ENCODE results near the gene CCDC106.
A peak's percentile ranks its signal among the peaks of the same experiment; 100 is the strongest.

The CCDC106 gene

DNA sequence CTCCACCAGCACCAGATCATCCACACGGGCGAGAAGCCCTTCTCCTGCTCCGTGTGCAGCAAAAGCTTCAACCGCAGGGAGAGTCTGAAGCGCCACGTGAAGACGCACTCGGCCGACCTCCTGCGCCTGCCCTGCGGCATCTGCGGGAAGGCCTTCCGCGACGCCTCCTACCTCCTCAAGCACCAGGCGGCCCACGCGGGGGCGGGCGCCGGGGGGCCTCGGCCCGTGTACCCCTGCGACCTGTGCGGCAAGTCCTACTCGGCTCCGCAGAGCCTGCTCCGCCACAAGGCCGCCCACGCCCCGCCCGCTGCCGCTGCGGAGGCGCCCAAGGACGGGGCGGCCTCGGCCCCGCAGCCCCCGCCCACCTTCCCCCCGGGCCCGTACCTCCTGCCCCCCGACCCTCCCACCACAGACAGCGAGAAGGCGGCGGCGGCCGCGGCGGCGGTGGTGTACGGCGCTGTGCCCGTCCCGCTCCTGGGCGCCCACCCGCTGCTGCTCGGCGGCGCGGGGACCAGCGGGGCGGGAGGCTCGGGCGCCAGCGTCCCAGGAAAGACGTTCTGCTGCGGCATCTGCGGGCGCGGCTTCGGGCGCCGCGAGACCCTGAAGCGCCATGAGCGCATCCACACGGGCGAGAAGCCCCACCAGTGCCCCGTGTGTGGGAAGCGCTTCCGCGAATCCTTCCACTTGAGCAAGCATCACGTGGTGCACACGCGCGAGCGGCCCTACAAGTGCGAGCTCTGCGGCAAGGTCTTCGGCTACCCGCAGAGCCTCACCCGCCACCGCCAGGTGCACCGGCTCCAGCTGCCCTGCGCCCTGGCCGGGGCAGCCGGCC lies 33.1 kb upstream of the CCDC106 start:
- DNase-seq, result no peak

DNA sequence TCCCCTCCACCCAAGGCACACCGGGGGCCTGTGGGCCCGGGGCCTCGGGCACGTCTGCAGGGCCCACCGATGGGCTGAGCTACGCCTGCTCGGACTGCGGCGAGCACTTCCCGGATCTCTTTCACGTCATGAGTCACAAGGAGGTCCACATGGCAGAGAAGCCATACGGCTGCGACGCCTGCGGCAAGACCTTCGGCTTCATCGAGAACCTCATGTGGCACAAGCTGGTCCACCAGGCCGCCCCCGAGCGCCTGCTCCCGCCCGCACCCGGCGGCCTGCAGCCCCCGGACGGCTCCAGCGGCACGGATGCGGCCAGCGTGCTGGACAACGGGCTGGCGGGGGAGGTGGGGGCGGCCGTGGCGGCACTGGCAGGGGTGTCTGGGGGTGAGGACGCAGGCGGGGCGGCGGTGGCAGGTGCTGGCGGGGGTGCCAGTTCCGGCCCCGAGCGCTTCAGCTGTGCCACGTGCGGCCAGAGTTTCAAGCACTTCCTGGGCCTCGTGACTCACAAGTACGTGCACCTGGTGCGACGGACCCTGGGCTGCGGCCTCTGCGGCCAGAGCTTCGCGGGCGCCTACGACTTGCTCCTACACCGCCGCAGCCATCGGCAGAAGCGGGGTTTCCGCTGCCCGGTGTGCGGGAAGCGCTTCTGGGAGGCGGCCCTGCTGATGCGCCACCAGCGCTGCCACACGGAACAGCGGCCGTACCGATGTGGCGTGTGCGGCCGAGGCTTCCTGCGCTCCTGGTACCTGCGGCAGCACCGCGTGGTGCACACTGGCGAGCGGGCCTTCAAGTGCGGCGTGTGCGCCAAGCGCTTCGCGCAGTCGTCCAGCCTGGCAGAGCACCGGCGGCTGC lies 32.2 kb upstream of the CCDC106 start:
- no peak for DNase-seq

DNA sequence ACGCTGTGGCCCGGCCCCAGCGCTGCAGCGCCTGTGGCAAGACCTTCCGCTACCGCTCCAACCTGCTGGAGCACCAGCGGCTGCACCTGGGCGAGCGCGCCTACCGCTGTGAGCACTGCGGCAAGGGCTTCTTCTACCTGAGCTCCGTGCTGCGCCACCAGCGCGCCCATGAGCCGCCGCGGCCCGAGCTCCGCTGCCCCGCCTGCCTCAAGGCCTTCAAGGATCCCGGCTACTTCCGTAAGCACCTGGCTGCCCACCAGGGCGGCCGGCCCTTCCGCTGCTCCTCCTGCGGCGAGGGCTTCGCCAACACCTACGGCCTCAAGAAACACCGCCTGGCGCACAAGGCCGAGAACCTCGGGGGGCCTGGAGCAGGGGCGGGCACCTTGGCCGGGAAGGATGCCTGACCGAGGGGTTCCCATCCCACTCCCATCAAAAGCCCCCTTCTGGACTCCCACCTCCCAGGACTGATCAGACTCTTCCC lies 31.6 kb upstream of the CCDC106 start:
- DNase-seq, result no peak

DNA sequence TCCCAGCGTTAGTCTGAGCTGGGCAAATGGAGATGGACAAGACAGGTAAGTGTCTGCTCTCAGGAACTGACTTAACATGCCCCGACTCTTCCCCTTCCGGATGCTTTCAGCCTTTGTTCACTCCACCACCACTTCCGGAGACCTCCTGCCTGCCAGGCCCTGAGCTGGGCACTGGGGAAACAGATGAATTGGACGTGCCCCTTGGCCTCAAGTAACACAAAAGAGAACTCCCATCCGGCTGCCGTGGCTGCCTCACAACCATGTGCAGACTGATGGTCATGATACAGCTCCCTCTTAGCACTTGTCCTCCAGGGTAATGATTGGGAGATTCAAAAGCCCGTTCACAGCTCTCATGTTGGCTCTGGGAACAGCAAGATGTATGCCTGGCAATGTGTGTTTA lies 30.6 kb upstream of the CCDC106 start:
- no peak for DNase-seq

DNA sequence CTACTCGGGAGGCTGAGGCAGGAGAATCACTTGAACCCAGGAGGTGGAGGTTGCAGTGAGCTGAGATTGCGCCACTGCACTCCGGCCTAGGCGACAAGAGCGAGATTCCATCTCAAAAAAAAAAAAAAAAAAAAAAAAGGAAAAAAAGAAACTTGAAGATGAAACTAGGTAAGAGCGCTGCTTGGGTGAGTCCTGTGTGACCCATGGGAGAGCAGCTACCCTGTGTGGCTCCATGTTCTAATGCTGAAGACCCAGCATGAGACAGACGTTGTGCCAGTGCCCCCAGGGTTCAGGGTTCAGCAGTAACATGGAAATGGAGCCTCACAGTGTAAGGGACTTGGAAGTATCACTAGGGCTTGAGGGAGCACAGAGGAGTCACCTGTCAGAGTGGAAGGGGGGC lies 29.6 kb upstream of the CCDC106 start:
- no peak for DNase-seq

DNA sequence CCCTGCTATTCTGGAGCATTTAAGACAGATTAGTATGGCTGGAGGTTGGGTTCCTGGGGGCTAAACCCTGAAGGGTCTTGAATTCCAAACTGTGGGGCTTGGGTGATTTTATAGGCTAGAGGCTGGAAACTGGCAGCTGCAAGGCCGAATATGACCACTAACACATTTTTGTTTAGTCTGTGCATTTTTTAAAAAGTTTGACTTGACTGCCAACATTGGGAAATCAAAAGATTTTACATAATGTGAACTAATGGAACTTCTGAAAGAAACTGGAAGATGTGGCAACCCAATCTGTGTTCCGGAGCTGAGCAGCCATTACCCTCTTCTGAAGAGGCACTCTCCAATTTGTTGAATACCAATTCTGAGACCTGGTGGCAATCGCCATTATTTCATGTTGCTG lies 28.7 kb upstream of the CCDC106 start:
- DNase-seq, result no peak

DNA sequence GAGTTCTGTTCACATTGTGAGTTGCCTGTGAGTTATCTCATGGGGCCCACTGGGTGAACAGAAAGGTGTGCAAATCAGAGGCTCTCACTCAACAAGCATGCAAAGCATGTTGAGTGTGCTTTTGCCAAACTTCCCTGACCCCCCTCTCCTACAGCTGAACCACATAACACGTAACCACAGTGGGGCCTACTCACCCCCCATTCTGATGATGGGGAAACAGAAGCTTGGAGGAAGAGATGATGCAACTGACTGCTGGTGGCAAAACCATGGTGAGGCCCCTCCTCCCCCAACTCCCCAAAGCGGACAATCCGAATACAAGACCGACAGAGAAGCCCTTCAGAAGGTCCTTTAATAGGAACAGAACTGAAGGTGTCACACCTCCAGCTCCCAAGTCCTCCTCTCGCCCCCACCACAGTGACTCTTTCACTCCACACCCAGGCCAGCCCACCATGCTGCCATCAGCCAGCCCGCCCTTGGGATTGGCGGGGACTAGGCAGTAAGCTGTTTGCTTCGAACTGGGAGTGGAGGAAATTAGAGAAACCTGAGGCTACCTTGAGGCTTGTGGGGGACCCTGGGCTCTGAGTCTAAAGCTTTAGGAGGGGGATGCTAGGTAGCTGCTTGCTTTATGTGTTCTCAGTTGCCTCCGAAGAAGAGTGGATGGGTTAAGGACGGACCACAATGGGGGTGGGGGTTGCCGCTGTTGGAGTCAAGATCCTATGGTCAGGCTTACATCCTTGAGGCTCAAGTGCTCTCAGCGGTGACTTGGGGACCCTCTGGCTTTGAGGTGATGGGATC lies 27.4 kb upstream of the CCDC106 start:
- no peak for DNase-seq

DNA sequence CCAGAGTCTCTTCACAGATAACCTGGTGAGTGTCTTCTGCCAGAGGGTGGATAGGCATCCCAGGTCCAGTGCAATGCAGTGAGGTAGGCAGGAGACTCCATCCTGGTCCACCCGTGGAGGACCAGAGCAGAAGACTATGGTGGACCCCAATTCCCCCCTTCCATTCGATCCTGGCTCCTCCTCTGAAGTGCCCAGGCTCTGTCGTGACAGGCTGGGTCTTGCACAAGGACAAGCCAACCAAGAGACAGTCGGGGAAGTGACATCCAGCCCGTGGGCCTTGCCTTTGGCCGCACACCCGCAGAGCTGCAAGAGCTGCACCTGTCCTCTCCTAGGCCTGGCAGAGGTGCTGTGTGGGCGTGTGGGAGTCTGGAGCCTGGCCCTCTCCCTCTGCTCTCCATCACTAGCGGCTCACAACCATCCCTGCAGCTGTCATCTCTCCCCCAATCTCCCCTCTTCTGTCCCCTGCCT lies 26.8 kb upstream of the CCDC106 start:
- no peak for DNase-seq

DNA sequence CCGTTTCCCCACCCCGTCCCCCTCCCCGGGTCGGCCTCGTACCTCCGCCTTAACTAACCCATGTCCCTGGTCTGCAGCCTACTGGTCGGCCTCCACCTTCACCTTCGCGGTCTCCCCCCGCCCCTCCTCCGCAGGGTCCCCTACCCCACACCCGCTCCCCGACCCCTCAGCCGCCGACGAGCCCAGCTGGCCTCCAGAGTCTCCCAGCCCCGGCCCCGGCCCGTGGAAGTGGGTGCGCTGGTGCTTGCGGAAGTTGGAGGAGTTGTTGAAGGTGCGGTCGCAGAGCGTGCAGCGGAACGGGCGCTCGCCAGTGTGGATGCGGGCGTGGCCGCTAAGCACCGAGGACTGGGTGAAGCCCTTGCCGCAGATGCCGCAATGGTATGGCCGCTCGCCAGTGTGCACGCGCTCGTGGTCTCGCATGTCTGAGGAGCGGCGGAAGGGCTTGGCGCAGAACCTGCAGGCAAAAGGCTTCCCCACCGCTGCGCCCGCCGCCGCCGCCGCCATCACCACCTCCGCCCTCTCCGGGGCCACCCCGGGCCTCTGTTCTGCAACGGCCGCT lies 26.3 kb upstream of the CCDC106 start:
- no peak for DNase-seq

DNA sequence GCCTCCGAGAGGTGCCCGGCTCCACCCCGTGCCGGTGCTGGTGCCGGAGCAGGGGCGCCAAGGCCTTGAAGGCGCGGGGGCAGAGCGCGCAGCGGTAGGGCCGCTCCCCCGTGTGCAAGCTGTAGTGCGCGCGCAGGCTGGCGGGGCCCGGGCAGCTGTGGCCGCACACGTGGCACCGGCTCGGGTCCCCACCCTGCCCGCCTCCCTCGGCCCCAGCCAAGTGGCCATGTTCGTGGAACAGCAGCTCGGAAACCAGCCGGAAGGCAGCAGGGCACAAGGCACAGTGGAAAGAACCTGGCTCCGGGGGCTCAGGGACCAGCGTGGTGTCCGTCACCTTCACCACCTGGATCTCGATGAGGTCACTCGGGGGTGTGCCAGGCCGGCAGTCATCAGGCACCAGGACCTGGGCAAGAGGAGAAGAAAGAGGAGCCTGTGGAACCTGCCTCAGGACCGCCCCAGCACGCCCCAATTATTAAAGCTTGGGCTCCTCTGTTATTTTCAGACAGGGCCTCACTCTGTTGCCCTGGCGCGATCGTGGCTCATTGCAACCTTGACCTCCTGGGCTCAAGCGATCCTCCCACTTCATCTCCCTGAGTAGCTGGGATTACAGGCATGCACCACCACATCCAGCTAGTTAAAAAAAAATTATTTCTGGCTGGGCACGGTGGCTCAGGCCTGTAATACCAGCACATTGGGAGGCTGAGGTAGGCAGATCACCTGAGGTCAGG lies 25.6 kb upstream of the CCDC106 start:
- DNase-seq, result no peak

DNA sequence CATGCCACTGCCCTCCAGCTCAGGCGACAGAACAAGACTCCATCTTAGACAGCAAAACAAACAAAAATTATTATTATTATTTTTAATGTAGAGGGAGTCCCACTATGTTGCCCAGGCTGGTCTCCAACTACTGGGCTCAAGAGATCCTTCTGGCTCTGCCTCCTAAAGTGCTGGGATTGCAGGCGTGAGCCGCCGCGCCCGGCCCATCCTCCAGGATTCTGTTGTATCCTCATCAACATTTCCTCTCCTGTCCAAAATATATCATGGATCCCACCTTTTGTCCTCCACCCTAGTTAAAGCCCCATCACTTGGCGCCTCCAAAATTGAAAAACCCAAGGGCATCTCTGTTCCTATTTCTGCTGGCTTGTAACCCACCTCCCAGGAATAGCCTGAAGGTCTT lies 24.9 kb upstream of the CCDC106 start:
- DNase-seq, result no peak

DNA sequence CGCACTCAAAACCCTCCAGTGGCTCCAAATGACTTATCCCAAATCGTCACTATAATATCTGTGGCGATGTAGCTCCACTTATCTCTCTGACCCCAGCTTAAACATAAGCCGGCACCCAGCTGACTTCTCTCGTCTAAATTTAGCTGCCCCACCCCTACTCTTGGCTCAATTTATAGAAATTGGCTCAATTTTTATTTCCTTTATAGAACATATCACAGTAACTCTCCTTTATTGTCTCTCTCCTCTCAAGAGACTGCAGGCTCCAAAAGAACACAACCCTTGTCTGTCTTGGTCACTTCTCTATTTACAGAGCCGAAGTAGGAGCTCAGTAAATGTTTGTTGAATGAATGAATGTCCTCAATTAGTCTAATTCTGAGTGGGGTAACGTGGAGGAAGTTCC lies 24.5 kb upstream of the CCDC106 start:
- no peak for DNase-seq

DNA sequence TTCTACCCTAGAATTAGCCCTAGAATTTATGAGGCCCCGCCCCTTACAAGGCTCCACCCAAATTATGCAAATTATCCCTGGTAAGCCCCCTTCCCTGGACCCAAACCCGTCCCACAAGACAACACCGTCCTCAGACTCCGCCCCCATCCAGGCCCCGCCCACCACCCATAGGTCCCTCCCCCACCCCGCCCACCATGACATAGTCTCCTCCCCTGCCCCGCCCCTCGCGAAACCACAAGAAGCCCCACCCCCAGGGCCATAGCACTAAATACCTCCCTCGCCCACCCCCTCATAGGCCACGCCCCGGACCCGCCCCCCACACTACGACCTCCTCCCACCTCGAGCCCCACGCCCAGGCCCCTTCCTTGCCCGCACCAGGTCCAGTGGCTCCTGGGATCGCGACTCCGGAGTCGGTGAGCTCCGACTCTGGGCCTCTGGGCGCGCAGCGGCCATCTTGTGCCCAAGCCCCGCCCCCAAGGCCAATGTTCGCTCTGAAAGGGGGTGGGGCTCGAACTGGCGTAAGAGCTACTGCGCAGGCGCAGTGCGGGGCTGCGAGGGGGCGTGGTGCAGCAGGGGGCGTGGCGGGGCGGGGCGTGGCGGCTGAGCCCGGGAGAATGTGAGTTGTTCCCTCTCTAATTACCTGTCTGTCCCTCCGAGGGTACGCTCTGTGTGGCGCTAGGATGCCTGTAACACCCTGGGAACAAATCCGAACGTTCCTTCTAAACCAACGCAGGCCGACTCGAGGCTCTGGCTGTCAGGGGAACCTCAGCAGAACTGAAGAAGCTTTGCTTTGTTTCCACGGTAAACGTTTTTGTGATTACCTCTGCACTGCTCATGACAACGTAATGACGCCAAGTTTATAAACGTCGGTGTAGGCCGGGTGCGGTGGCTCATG lies 23.7 kb upstream of the CCDC106 start, which contains the start of gene ZNF784:
Gene ZNF784, minus strand, starts transcription at position 458 of the 895 bp plus-strand sequence. Its CDS starts 5 bp downstream, at position 453.
- DNase-seq, result peak; percentile 85

DNA sequence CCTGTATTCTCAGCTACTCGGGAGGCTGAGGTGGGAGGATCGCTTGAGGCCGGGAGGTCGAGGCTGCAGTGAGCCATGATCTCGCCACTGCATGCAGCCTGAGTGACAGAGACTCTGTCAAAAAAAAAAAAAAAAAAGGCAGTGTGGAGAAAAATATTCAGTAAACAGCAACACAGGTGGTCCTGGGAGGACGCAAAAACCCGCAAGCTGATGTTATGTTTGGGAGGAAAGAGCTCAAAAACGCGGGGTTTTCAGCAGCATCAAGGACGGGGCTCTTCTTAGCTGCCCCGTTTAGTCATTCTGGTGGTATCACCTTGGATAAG lies 23.0 kb upstream of the CCDC106 start:
- DNase-seq, result no peak

DNA sequence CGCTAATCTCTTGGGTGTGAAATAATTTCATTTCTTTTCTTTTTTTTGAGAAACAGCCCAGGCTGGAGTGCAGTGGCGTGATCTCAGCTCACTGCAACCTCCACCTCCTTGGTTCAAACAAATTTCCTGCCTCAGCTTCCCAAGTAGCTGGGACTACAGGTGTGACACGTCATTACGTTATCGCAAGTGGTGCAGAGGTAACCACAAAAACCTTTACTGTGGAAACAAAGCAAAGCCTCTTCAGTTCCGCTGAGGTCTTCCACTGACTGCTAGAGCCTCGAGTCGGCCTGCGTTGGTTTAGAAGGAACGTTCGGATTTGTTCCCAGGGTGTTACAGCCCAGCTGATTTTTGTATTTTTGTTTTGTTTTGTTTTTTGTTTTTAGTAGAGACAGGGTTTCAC lies 21.7 kb upstream of the CCDC106 start:
- no peak for DNase-seq

DNA sequence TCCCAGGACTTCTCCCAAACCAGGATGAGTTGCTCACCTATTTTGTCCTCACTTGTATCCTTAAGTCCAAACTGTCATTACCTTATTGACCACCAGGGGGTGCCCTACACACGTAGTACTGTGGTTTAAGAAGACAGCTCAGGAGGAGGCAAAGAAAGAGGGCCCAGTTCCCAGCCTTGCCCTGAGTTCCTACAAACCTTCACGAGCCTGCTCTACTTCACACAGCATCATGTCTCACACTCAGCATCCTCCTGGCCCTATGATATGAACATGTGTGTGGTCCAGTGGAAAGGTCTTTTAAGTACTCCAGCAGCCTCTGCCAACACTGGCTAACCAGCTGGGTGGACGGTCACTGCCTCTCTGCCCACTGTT lies 15.6 kb upstream of the CCDC106 start:
- DNase-seq, result peak; percentile 88

DNA sequence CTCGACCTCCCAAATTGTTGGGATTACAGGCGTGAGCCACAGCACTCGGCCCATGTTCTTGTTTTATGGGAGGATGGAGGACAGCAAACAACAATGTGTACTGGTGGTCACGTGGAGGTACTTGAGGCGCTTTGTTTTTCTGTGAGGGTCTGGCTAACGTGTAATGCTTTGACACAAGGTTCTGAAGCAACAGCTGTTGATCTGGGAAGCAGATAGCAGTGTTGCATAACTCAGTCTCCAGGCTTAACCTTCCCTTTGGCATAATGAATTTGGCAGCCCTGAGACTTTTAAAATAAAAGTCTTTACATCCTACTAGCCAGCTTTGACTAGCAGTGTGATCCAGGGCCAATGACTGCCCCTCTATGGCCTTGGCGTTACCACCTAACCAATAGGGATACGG lies 14.2 kb upstream of the CCDC106 start:
- DNase-seq, result no peak

DNA sequence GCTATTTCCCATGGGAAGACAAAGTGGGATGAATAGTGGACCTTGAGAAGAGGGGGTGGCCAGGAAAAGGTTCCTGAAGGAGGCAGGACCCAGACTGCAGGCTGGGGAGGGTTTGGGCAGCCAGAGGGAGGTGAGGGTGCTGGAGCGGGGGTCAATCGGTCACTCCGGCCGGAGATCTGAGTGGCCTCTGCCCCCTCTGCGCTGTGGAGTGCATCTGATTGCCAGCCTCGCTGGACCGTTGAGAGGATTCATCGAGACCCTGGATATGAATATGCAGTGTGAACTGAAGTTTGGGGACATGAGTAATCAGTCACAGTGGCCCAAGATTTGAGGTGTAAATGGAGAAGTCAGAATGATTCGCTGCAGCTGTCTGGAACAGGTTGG lies 12.7 kb upstream of the CCDC106 start:
- no peak for DNase-seq

DNA sequence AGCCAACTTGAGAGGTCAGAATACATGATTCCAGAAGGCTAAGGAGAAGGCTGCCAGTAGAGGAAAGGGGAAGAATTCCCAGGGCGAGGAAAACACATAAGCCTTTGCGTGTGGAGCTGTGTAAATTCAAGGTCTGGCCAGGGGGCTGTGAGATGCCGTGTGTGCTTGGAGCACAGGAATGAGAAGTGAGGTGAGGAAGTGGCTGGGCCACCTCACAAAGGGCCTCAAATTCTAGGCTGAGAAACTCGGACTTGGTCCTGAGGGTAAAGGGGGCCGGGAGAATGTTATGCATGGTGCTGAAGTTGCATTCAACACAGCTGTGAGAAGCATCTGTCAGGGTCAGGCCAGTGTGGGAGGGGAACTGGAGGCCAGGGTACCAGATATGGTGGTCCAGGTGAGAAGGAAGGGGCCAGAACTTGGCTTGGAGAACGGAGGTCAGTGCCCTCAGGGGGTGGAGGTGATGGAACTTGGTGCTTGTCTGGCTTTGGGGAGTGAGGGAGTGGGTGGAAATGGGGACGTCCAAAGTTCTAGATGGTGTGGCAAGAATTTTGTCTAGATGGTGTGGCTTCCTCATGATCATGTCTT lies 12.1 kb upstream of the CCDC106 start:
- DNase-seq, result no peak

DNA sequence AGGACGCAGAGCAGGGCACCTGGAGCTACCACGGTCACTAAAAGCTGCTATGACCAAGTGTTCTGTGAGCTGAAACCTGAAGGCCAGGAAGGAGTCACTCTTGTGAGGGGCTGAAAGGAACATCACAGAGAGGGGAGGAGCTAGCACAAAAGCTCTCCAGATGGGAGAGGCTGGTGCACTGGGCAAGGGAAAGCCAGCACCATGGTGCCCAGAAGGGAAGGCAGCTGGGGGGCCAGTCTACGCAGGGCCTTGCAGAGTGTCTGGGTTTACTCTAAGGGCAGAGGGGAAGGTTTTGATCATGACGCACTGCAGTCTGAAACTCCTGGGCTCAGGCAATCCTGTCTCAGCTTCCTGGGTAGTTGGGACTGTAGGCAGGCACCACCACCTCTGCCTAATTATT lies 11.3 kb upstream of the CCDC106 start:
- DNase-seq, result no peak

DNA sequence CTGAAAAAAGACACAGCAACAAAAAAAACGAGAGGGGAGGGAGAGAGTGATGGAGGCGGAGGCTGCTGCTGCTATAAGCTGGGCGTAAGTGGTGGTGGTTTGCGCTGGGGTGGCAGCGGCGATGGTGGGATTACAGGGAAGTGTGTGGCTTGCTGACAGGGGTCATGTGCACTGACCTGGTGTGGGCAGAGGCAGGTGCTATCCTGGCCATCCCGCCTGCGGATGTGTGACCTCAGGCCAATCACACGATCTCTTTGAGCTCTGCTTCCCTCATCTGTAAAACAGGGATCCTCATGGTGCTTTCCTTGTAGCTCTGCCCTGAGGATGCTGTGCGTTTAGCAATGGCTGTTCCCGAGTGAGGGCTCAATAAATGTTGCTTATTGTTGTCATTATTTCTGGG lies 10.5 kb upstream of the CCDC106 start:
- DNase-seq, result no peak

Measured in DMS153 (cell line).